ENCODE results near the gene TRPV4. TPM values are rescaled to one million over a fixed set of nuclear protein-coding genes. Genes with fewer than 3 reads are reported as not detected.

Gene TRPV4
- total and polyA plus RNA-seq, 3 donors from 2014 or later = 1.3 to 3.0 (median 2.2) TPM

GRCh38 chr12:109824731-109825130 lies 8.5 kb downstream of the TRPV4 start:
- H3K4me3 ChIP-seq = no peak overlapping the region
- DNase-seq = no peak
- H3K9me3 ChIP-seq = no peaks in the 10 kb centered on the region
- H3K27ac ChIP-seq = no peak overlapping the region
- H3K36me3 ChIP-seq (ENCODE audit: low read depth, missing control alignments) = no peaks in the 10 kb centered on the region
- H3K4me1 ChIP-seq = no peaks in the 10 kb centered on the region
- TF ChIP-seq POLR2A (IDR thresholded peaks at IDR 0.05) (no peak), CTCF (IDR thresholded peaks at IDR 0.05) (no peak)
- no peaks in the 10 kb centered on the region for H3K27me3 ChIP-seq
- intact Hi-C loops (cut with DNase I; ENCODE audit: low total_unique reads) = no loop called here
- WGBS, 2 donors = 89 to 96% methylated on average over 8 of the region's 8 CpGs

DNA sequence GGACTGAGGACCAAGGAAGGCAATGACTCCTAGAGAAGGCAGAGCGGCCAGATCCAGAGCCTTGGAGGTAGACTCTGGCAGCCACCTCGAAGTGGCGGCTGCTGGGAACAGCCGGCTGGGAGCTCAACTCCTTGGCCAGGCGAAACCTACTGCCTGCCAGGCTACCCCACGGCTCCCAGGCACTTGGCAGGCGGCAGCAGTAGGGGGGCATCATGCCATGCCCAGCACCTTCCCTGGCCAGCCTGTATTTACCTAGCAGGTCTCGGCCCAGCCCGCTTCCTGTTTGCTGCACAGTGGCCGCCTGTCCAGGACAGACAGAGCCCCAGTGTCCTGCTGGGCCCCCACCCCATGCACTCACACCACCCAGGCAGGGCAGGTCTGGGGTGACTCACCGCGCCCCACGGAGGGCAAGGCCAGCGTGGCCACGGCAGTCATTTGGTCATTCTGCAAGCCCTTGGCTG lies 10.2 kb downstream of the TRPV4 start:
- WGBS, 2 donors = 69 to 84% methylated on average over 11 to 15 of the region's 15 CpGs
- DNase-seq = no peak

DNA sequence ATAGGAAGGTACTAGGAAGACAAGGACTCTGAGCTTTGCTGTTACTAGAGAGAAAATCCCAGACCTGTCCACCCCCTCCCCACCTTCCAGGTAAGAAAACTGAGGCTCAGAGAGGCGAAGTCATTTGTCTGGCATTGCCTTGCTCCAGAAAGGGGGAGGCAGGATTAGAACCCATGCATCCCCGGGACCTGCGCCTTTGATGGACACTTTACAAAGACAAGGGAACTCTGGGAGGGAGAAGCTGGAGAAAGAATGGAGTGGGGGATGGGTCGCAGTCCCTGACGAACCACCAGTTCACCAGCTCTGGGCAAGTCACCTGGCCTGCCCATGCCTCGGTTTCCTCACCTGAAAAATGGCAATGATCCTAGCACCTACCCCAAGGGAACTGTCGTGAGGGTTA lies 10.8 kb downstream of the TRPV4 start:
- TF ChIP-seq POLR2A (IDR thresholded peaks at IDR 0.05) (no peak), CTCF (IDR thresholded peaks at IDR 0.05) (no peak)
- Histone ChIP-seq H3K9me3 (no peaks in the 10 kb centered on the region), H3K36me3 (ENCODE audit: low read depth, missing control alignments) (no peaks in the 10 kb centered on the region), H3K4me1 (no peaks in the 10 kb centered on the region), H3K4me3 (no peak overlapping the region), H3K27ac (no peak overlapping the region), H3K27me3 (no peaks in the 10 kb centered on the region)
- intact Hi-C loops (cut with DNase I; ENCODE audit: low total_unique reads) = no loop called here
- WGBS, 2 donors = 87 to 89% methylated on average over 7 of the region's 7 CpGs
- no peak for DNase-seq

More for the DNA sequence above, 10.2 kb downstream of the TRPV4 start:
- intact Hi-C loops (cut with DNase I; ENCODE audit: low total_unique reads) = no loop called here
- no peak overlapping the region for H3K4me3 ChIP-seq
- no peaks in the 10 kb centered on the region for H3K36me3 ChIP-seq (ENCODE audit: low read depth, missing control alignments)
- TF ChIP-seq POLR2A (IDR thresholded peaks at IDR 0.05) = no peak
- TF ChIP-seq CTCF (IDR thresholded peaks at IDR 0.05) = no peak
- no peaks in the 10 kb centered on the region for H3K4me1 ChIP-seq
- no peak overlapping the region for H3K27ac ChIP-seq
- no peaks in the 10 kb centered on the region for H3K9me3 ChIP-seq
- no peaks in the 10 kb centered on the region for H3K27me3 ChIP-seq

DNA sequence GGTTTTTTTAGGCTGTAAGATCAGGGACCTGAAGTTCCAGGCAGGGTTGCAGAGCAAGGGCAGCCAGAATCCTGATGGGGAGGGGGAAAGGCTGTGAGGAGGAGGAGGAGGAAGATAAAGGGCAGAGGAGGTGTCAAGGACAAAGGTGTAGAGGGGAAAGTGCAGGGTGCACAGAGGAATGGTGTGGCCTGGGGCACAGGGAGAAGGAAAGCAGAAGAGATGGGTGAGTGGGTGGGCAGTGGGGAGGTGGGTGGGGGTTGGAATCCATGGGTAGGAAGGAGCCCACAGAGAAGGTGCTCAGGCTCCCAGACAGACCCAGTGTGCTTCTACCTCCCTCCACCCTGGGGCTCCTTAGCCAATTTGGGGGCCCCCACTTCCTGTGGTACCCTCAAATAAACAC lies 11.2 kb downstream of the TRPV4 start:
- Histone ChIP-seq H3K27me3 (no peaks in the 10 kb centered on the region), H3K4me3 (no peak overlapping the region), H3K4me1 (no peaks in the 10 kb centered on the region), H3K36me3 (ENCODE audit: low read depth, missing control alignments) (no peaks in the 10 kb centered on the region), H3K9me3 (no peaks in the 10 kb centered on the region), H3K27ac (no peak overlapping the region)
- intact Hi-C loops (cut with DNase I; ENCODE audit: low total_unique reads) = no loop called here
- DNase-seq = no peak
- TF ChIP-seq POLR2A (IDR thresholded peaks at IDR 0.05) (no peak), CTCF (IDR thresholded peaks at IDR 0.05) (no peak)

- Histone ChIP-seq H3K27ac (no peak overlapping the region), H3K36me3 (ENCODE audit: low read depth, missing control alignments) (no peaks in the 10 kb centered on the region), H3K4me3 (no peak overlapping the region), H3K4me1 (no peaks in the 10 kb centered on the region), H3K27me3 (no peaks in the 10 kb centered on the region), H3K9me3 (no peaks in the 10 kb centered on the region)
- intact Hi-C loops (cut with DNase I; ENCODE audit: low total_unique reads) = no loop called here
- 82 to 86% methylated on average over 14 to 16 of the region's 16 CpGs for WGBS, 2 donors
- TF ChIP-seq CTCF (IDR thresholded peaks at IDR 0.05) = no peak
- TF ChIP-seq POLR2A (IDR thresholded peaks at IDR 0.05) = no peak
- DNase-seq = no peak
Observed at GRCh38 chr12:109820816-109821381, 12.3 kb downstream of the TRPV4 start.

Data from testis (tissue), 3 donors.